Body of pancreas (tissue), 4 donors: ENCODE data around the gene DHX58. TPM values are rescaled to one million over a fixed set of nuclear protein-coding genes. Genes with fewer than 3 reads are reported as not detected.

ENCODE experiments used
- ATAC-seq: fragments of 150-250 bp; one replicate; pipeline ENCODE4 v1.9.1; 2016
- DNase-seq, 4 donors: peaks; one replicate each; pipeline ENCODE4 v3.0.0-alpha.2; 2019
- H3K27ac ChIP-seq, 4 donors: fragments of 200-600 bp; sonication (generic); 1 replicate in 3 of 4; 2 replicates in 1 of 4; pipeline versions ENCODE4 v1.5.1 to v1.6.1; 2016 to 2019; ENCODE audit warnings: mild to moderate bottlenecking in 1 of 4, mixed read lengths in 1 of 4, moderate library complexity in 1 of 4
- H3K27me3 ChIP-seq, 2 donors: fragments of 200-600 bp; sonication (generic); one replicate each; pipeline ENCODE4 v1.6.0; 2016; ENCODE audit warnings: mild to moderate bottlenecking in 1 of 2
- H3K36me3 ChIP-seq, 2 donors: fragments of 200-600 bp; sonication (generic); replicated peaks in 1 of 2; 2 replicates each; pipeline ENCODE4 v1.5.1; 2016; ENCODE audit warnings: low read depth in 2 of 2; ENCODE audit not compliant: insufficient read depth in 1 of 2
- H3K4me1 ChIP-seq: fragments of 200-600 bp; sonication (generic); one replicate; pipeline ENCODE4 v1.6.0; 2016
- H3K4me3 ChIP-seq, 2 donors: fragments of 200-600 bp; sonication (generic); 1 replicate in 1 of 2; 2 replicates in 1 of 2; pipeline ENCODE4 v1.5.1; 2016 to 2019
- H3K9me3 ChIP-seq, 3 donors: fragments of 200-600 bp; sonication (generic); 1 replicate in 2 of 3; 2 replicates in 1 of 3; pipeline ENCODE4 v1.5.1; 2016
- POLR2A ChIP-seq, 3 donors: fragments of 450-650 bp; IDR thresholded peaks; one replicate each; pipeline ENCODE4 v1.6.1; 2016; ENCODE audit warnings: antibody characterized with exemption in 3 of 3, mild to moderate bottlenecking in 2 of 3
- WGBS, 2 donors: methylation state at CpG; one replicate each; pipeline ENCODE4 v1.1.5; 2017; 5-methylcytosine and 5-hydroxymethylcytosine counted together
- intact Hi-C: fragments of 100-400 bp; cut with DNase I; formaldehyde crosslinking; loops from one replicate; pipeline ENCODE4 v1.15.1; 2023
- total RNA-seq, 2 donors: library from RNA; depleted of rRNA; stranded (reverse); fragments of >200 nt; gene quantifications; one replicate each; pipeline ENCODE4 v1.1.0, GENCODE V29; 2016
- TF ChIP-seq, protein P1 (sequence below), 7 experiments: fragments of 450-650 bp in 4 of 7; fragments of 200-600 bp in 3 of 7; sonication (generic) in 3 of 7; IDR thresholded peaks; one replicate each; pipeline ENCODE4 v1.5.1; 2016 to 2019; ENCODE audit warnings: antibody characterized with exemption in 7 of 7

The DHX58 gene
- total RNA-seq, 2 donors from 2014 or later, result 5.7 to 19.1 TPM

GRCh38 chr17:42079541-42079940, 33.0 kb downstream of the DHX58 start:
- DNase-seq, result no peak
- Histone ChIP-seq H3K27me3 (no peaks in the 10 kb centered on the region), H3K9me3 (no peaks in the 10 kb centered on the region), H3K36me3 (no peaks in the 10 kb centered on the region), H3K27ac (no peak overlapping the region), H3K4me1 (no peaks in the 10 kb centered on the region), H3K4me3 (no peak overlapping the region)
- 66 to 83% methylated on average over 2 of the region's 2 CpGs for WGBS, 2 donors
- ATAC-seq, result no peak
- TF ChIP-seq POLR2A (IDR thresholded peaks at IDR 0.05), result no peak
- TF ChIP-seq, protein P1, sequence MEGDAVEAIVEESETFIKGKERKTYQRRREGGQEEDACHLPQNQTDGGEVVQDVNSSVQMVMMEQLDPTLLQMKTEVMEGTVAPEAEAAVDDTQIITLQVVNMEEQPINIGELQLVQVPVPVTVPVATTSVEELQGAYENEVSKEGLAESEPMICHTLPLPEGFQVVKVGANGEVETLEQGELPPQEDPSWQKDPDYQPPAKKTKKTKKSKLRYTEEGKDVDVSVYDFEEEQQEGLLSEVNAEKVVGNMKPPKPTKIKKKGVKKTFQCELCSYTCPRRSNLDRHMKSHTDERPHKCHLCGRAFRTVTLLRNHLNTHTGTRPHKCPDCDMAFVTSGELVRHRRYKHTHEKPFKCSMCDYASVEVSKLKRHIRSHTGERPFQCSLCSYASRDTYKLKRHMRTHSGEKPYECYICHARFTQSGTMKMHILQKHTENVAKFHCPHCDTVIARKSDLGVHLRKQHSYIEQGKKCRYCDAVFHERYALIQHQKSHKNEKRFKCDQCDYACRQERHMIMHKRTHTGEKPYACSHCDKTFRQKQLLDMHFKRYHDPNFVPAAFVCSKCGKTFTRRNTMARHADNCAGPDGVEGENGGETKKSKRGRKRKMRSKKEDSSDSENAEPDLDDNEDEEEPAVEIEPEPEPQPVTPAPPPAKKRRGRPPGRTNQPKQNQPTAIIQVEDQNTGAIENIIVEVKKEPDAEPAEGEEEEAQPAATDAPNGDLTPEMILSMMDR (IDR thresholded peaks at IDR 0.05), result no peak
- intact Hi-C loops, result no loop called here

- Histone ChIP-seq H3K27me3 (no peaks in the 10 kb centered on the region), H3K4me3 (no peak overlapping the region), H3K27ac (no peak overlapping the region), H3K9me3 (no peaks in the 10 kb centered on the region), H3K4me1 (no peaks in the 10 kb centered on the region), H3K36me3 (no peaks in the 10 kb centered on the region)
- ATAC-seq (no peak), DNase-seq (no peak)
- 72 to 73% methylated on average over 8 of the region's 8 CpGs for WGBS, 2 donors
- no peak for TF ChIP-seq POLR2A (IDR thresholded peaks at IDR 0.05)
- TF ChIP-seq, protein P1 (IDR thresholded peaks at IDR 0.05), result no peak
- intact Hi-C loops, result no loop called here
Observed at GRCh38 chr17:42078396-42079043, 34.0 kb downstream of the DHX58 start.

GRCh38 chr17:42077755-42078154, 34.8 kb downstream of the DHX58 start:
- peaks cover 0 to 2% of the 10 kb centered on the region in 2 donors for H3K27me3 ChIP-seq
- H3K4me1 ChIP-seq, result peaks cover under 1% of the 10 kb centered on the region
- no peak for DNase-seq
- TF ChIP-seq, protein P1 (IDR thresholded peaks at IDR 0.05), result no peak
- no peak for TF ChIP-seq POLR2A (IDR thresholded peaks at IDR 0.05)
- 83% methylated on average over 5 of the region's 5 CpGs; no CpG with 5 or more reads in 1 of the 2 donors for WGBS, 2 donors
- intact Hi-C loops, result no loop called here
- H3K36me3 ChIP-seq, result no peaks in the 10 kb centered on the region
- no peak for ATAC-seq
- H3K9me3 ChIP-seq, result no peaks in the 10 kb centered on the region
- H3K4me3 ChIP-seq, result no peak overlapping the region
- no peak overlapping the region for H3K27ac ChIP-seq

GRCh38 chr17:42076797-42077559, 35.5 kb downstream of the DHX58 start:
- Histone ChIP-seq H3K27me3 (peaks cover 0 to 8% of the 10 kb centered on the region in 2 donors), H3K4me3 (no peak overlapping the region), H3K27ac (no peak overlapping the region), H3K9me3 (no peaks in the 10 kb centered on the region), H3K4me1 (peaks cover 9% of the 10 kb centered on the region), H3K36me3 (no peaks in the 10 kb centered on the region)
- ATAC-seq (no peak), DNase-seq (no peak)
- intact Hi-C loops, result no loop called here
- 75 to 77% methylated on average over 4 of the region's 4 CpGs for WGBS, 2 donors
- TF ChIP-seq, protein P1 (IDR thresholded peaks at IDR 0.05), result no peak
- no peak for TF ChIP-seq POLR2A (IDR thresholded peaks at IDR 0.05)
